Stimulated activated CD8-positive, alpha-beta memory T cell treated with anti-CD3 and anti-CD28 coated beads, Interleukin-4, amount 100 ng/mL, for 24 hours (primary cell): ENCODE measurements around the gene SPRED2.

Experiments used
- DNase-seq: peaks from one replicate; pipeline ENCODE4 v3.0.0-alpha.2; 2020; ENCODE audit warnings: low read depth

The SPRED2 gene

GRCh38 chr2:65432227-65433190, at the start of gene SPRED2:
Gene SPRED2 (minus strand): TSS chr2:65432599. CDS start chr2:65431987, 612 bp downstream.
- DNase-seq = peak; percentile 53

DNA sequence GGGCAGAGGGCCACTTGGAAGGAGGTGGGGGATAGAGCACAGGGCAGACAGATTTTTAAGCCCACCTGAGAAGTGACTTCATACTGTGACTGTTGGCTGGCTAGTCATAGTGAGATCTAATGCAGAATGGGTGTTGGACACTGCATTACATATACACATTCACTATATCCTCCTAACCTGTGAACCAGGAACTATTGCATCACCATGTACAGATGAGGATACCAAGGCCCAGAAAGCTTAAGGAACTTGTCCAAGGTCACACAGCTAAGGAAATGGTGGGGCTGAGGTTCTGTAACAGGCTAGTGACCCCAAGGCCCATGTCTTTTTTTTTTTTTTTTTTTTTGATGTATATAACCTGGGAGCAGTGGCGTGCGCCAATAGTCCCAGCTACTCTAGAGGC, 49.6 kb upstream of the SPRED2 start:
- no peak for DNase-seq

DNA sequence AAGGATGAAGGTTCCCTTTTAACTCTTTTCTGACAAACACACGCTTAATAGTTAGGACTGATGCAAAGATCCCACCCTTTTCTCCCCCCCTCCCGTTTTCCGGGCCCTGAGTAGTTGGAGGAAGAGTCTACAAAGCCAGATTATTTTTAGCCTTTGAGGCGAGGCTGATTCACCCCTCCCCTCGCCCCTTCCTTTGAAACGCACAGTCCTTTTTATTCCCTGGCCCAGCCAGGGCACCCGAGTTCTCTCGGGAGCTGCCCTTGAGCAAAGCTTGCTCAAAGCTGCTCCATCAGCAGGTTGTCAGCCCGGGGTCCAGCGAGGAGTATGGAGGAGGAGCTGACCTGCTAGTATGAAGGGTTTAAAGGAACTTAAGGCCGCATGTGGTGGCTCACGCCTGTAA, 47.1 kb upstream of the SPRED2 start:
- no peak for DNase-seq

- DNase-seq = no peak
Observed at GRCh38 chr2:65478498-65479135, 46.2 kb upstream of the SPRED2 start.

DNA sequence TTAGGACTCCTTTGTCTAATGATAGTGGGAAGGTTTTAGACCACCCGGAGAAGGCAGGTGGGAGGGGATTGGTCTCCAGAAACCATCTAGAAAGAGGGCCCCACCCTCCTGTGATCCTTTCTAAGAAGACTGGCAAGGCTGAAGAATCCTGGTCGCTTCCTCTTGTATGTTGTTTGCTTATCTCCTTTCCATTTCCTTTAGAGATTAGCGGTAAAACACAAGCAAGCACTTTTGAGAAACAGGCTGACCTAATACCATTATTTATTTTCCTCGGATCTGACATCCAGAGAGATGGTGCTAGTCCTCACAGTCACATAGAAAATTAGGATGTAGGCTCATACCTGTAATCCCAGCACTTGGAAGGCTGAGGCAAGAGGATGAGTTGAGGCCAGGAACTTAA, 45.2 kb upstream of the SPRED2 start:
- no peak for DNase-seq

DNA sequence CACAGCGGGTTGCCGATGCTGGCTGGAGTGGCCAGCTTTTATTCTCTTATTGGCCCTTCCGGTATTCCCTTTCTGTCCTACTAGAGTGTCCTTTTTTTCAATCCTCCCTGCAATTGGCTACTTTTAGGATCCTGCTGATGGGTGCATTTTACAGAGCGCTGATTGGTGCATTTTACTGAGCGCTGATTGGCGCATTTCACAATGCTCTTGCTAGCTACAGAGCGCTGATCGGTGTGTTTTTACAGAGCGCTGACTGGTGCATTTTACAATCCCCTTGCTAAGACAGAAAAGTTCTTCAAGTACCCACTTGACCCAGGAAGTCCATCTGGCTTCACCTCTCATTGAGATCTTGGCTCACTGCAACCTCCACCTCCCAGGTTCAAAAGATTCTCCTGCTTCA, 44.4 kb upstream of the SPRED2 start:
- no peak for DNase-seq

GRCh38 chr2:65475000-65475399, 42.6 kb upstream of the SPRED2 start:
- DNase-seq = no peak

- DNase-seq = no peak
Observed at GRCh38 chr2:65473045-65473444, 40.6 kb upstream of the SPRED2 start.

GRCh38 chr2:65471409-65471808, 39.0 kb upstream of the SPRED2 start:
- no peak for DNase-seq

DNA sequence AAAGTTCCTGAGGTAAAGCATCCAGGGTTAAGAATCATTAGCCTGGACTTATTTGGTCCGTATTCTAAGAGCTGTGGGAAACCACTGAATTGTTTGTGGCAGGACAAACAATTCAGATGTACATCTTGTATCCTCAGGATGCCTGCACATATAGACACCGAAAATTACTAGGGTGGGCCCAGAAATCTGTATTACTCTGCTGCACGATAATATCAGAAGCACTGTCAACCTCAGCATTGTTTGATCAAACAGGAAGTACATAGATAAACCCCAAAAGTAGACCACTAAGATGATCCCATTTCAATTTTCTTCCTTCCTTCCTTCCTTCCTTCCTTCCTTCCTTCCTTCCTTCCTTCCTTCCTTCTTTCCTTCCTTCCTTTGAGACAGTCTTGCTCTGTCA, 34.2 kb upstream of the SPRED2 start:
- DNase-seq = no peak

DNA sequence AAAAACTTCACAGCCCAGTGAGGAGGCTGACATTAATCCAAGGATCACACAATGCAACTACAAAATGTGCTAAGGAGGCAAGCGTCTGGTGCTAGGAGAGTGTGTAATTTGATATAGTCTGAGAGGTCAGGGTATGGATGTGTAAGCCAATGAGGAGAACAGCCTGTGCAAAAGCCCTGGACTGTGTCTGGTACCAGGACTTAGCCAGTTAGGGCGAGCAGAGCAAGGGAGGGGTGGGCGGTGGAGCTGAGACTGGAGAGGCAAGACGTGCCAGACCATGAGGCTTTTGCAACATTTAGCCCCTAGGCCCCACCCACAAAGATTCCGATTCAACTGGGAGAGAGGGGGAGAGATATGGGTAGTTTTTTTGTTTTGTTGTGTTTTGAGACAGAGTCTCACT, 33.5 kb upstream of the SPRED2 start:
- no peak for DNase-seq

- no peak for DNase-seq
Observed at GRCh38 chr2:65465124-65465523, 32.7 kb upstream of the SPRED2 start.

DNA sequence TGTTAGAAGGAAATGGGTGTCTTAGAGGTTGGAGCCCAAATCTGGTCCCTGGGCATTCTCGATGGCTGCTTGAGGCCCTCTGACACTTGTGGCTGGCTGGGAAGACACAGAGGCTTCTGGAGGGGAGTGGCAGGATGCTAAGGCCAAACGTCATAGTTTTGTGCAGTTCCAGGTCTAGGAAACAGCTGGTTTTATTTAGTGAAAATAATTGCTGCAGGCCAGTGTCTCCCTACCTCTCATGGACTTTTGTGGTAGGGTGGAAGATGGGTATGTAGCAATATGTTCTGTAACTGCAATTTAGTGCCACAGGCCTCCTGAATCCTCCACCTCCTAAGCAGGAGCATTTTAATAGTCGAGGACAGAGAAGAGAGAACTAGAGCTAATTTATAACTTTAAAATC, 32.2 kb upstream of the SPRED2 start:
- DNase-seq = no peak

DNA sequence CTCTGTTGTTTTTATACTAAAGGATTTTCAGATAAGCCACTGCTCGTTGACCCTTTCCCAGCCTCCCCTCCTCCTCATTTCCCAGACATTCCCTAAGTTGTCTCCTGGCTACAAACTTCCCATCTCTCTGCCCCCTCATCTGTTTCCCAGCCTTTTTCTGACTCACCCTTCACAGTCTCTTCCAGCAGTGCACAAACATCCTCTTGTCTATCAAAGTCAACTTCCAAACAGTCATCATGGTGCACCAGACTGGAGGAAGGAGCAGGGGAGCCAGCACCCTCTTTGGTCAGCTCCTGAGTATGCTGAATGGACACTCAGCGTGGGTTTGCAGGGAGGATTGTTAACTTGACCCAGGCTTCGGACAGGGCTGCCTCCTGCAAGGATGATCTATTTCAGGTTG, 26.6 kb upstream of the SPRED2 start:
- DNase-seq = no peak

DNA sequence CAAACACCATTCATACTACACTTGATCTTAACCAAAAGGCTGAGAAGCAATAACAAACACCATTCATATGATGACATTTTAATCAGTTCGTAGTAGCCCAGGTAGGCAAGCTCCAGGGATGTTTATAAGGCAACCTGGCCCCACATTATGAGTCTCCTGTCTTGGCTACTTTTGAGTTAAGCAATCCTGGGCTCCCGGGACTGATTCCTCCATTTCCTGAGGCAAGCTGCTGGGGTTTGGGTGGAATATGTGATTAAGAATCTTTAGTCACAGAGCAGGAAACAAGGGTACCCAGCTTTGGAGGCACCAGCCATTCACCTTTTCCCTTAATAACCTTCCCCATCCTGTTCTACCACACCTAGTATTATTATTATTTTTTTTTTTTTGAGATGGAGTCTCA, 24.5 kb upstream of the SPRED2 start:
- DNase-seq = no peak

DNA sequence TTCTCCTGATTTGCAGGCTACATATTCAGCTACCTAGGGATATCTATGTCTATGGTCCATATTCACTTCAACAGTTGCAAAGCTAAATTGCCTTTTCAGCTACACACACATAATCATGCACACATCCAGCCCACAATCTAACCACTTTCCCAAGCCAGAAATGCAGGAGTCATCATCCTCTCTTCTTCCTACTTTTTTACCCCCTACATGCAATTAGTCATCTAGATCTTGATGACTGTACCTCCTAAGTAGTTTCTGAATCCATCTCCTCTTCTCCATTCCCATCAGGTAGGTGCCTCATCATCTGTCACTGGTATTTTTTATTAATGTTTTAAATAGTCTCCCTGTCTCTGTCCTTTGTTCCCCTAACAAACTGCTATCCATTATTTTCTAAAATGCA, 23.7 kb upstream of the SPRED2 start:
- no peak for DNase-seq

DNA sequence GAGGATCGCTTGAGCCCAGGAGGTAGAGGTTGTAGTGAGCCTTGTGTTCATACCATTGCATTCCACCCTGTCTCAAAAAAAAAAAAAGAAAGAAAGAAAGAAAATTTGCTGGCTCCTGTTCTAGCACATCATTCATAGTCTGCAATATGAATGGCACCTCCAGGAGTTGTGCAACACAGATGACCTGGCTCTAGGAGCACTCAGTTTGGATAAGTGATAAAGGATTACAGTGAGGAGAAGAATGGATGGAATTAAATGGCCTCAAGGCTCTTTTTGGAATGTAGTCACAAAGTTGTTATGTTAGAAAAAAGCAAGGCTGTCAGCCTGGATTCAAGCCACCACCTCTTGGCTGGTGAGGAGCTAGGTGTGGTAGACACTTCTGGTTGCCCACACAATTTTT, 21.5 kb upstream of the SPRED2 start:
- no peak for DNase-seq

- no peak for DNase-seq
Observed at GRCh38 chr2:65452150-65452895, 19.9 kb upstream of the SPRED2 start.

DNA sequence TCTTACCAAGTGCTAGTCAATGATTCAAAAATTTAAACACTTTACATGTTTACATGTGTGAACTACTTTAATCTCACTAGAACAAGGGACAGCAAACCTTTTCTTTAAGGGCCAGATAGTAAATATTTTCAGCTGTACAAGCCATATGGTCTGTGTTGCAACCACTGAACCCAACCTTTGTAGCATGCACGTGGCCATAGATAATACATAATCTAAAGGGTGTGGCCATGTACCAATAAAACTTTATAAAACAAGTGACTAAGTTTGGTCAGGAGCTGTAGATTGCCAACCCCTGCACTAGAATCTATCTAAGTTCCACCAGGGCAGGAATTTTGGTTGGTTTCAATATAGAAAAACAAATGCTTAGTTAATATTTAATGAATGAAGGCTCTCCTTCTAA, 18.4 kb upstream of the SPRED2 start:
- DNase-seq = no peak

GRCh38 chr2:65450393-65450792, 18.0 kb upstream of the SPRED2 start:
- DNase-seq = no peak

GRCh38 chr2:65443509-65444186, 11.2 kb upstream of the SPRED2 start:
- no peak for DNase-seq

DNA sequence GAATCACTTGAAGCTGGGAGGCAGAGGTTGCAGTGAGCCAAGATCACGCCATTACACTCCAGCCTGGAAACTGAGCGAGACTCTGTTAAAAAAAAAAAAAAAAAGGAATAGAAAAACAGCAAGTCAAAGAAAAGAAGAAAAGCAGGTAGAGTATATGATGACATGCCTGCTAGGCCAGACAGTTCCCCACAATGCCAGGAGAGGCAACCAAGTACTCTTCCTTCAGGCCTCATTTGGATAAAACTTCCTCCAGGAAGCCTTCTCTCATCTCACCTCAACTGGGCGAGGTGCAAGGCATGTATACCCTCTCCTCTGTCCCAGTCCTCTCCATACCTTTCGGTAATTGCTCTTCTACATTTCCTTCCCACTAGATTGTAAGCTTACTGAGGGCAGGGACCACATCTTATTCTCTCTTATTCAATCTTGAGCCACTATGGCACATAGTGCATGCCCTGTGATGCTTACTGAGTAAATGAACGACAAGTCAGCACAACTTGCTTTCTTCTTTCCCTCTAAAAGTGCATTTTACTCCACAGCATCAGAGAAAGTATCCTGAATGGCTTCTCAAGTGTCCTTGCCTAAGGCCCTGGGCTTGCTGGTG, 10.1 kb upstream of the SPRED2 start:
- no peak for DNase-seq
